GM13977 (cell line): Measurements from ENCODE around the gene STIP1.

Experiments
- DNase-seq: peaks from one replicate; pipeline ENCODE4 v3.0.0; 2012; ENCODE audit warnings: low spot score
- in situ Hi-C: fragments of 300-500 bp; cut with MboI; formaldehyde crosslinking; loops from one replicate; pipeline ENCODE4 v1.12.0; 2022; ENCODE audit warnings: low sequenced_read_pairs, low pct_unique_long_range_greater_than_20kb, mixed read lengths, inconsistent platforms; ENCODE audit not compliant: unreplicated experiment
- TF ChIP-seq, protein P1 (sequence below): IDR thresholded peaks from 2 replicates; pipeline ENCODE4 v1.5.1; 2012; ENCODE audit warnings: mild to moderate bottlenecking, control low read depth; ENCODE audit not compliant: insufficient read depth; ENCODE audit errors: extremely low read depth, missing control alignments

Gene STIP1

DNA sequence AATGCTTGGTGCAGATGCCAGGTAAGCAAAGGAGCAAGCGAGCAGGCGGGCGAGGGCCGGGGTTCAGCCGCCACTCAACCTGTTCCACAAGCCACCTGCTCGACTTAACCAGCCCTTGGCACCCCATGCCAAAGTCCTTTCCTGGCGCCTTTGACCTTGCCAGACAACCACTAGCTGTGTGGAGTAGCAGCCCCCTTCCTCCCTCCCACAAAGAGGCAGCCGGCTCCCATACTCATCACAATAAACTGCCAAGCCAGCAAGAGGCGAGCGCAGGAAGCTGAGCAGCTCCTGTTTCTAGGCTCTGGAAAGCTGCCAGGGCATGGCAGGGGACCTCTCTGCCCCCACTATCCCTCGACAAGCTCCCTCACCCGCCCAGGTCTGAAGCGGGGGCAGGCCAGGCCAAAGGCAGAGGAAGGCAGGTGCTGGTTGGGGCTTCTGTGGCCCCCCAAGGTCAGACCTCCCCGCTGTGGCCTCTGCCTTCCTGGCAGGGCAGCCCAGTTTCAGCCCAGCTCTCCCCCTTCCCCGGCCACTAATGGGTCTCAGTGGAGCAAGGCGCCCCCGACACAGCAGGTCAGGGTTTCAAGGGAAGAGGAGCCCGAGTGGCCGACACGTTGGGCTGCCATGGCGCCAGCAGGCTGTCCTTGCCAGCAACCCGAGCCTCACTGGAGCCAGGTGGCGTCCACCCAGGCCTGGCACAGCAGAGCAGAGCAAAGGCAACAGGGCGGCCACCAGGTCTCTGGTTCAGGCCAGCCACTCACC, 35.3 kb upstream of the STIP1 start:
- in situ Hi-C loops = loop anchor here (25.0 kb wide), 1 partner anchor 163 kb away; the partner anchor contains the start of gene OTUB1
- TF ChIP-seq, protein P1, sequence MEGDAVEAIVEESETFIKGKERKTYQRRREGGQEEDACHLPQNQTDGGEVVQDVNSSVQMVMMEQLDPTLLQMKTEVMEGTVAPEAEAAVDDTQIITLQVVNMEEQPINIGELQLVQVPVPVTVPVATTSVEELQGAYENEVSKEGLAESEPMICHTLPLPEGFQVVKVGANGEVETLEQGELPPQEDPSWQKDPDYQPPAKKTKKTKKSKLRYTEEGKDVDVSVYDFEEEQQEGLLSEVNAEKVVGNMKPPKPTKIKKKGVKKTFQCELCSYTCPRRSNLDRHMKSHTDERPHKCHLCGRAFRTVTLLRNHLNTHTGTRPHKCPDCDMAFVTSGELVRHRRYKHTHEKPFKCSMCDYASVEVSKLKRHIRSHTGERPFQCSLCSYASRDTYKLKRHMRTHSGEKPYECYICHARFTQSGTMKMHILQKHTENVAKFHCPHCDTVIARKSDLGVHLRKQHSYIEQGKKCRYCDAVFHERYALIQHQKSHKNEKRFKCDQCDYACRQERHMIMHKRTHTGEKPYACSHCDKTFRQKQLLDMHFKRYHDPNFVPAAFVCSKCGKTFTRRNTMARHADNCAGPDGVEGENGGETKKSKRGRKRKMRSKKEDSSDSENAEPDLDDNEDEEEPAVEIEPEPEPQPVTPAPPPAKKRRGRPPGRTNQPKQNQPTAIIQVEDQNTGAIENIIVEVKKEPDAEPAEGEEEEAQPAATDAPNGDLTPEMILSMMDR = no peak
- no peak for DNase-seq

GRCh38 chr11:64151337-64151736, 34.6 kb upstream of the STIP1 start:
- TF ChIP-seq, protein P1 = no peak
- in situ Hi-C loops = loop anchor here (25.0 kb wide), 1 partner anchor 164 kb away; the partner anchor contains the start of gene OTUB1
- no peak for DNase-seq

DNA sequence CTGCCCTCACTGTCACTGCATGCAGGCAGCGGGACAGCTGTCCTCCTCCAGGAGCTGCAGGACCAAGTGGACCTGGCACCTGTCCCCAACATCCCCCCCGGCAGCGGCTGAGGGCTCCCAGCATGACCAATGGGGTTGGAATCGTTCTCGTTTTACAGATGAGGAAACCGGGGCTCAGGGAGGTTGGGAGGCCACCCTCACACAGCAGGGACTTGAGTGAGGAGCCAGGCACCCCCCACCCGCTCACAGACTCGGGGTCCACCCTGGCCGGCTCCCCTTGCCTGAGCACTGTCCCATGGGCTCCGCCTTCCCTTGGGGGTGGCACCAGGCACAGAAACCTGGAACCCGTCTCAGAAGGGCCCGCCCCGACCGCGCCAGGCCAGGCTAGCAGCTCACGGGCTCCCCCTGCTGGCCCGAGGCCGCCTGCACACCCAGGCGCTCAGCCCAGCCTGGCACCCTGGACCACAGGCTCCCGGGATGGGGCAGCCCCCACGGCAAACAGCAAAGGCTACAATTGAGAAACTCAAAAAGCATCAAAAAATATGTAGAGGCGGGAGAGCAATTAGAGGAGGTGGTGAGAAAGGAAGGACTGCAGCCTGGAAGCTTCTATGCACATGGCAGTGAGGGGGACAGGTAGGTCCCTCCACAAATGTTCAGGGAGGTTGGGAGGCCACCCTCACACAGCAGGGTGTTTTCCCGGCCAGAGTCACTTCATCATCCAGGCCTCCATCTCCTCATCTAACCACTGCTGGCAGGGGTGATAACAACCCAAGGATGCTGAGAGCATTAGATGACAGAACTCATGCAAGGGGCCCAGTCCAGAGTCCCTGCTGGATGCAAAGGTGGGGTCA, 32.9 kb upstream of the STIP1 start:
- DNase-seq = peak; percentile 95
- TF ChIP-seq, protein P1 = peak; percentile 99
- in situ Hi-C loops = loop anchor here (25.0 kb wide), 1 partner anchor 166 kb away; the partner anchor contains the start of gene OTUB1

DNA sequence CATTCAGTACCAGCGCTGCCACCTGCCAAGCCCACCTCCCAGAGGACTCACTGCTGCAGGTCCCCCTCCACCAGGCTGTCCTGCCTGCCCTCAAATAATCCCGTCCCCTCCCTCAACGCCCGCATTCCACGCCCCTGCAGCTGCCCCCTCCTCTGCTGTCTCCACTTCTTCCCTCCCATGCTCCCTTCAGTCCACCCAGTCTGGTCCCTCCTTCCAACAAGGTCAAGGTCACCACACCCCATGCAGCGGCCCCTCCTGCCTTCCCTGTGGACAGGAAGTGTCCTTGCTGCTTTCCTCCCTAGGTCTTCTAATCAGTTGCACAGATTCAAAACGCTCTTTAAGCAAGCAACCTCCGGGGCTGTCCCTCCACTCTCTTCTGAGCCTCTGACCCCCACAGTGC, 32.2 kb upstream of the STIP1 start:
- in situ Hi-C loops = loop anchor here (25.0 kb wide), 1 partner anchor 167 kb away; the partner anchor contains the start of gene OTUB1
- no peak for DNase-seq
- TF ChIP-seq, protein P1 = no peak

DNA sequence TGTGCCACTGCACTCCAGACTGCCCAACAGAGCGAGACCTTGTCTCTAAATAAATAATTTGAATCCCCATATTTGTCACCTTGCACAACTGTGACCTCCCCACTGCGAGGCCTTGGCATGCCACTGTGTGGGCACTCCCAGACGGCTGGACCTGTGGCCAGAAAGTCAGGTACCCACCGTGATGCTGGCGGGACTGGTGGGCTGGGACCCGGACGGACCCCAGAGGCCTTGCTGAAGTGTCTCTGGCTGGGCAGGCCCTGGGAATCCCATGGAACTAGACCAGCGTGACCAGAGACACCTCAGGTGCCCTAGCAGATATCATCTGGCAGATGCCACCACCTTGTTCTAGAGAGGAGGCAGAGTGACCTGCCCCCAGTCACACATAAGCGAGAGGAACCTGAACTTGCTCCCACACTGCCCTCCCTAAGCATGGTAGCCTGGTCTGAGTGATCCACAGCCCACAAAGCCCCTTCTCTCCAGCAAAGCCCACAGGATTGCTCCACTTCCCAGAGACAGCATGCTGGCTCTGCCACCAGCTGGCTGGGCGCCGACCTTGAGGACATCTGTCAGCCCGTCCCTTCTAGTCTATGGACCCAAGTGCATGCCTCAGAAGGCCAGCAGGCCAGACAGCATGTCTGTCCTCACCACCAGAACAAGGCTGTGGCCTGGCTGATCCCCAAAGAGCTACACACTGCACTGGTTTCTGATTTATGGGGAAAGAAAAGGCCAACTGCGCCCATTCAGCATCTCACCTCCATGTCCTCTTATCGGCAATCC, 29.5 kb upstream of the STIP1 start:
- no peak for DNase-seq
- TF ChIP-seq, protein P1 = no peak
- in situ Hi-C loops = loop anchor here (25.0 kb wide), 1 partner anchor 169 kb away; the partner anchor contains the start of gene OTUB1

GRCh38 chr11:64157631-64158394, 28.2 kb upstream of the STIP1 start:
- no peak for DNase-seq
- TF ChIP-seq, protein P1 = no peak
- in situ Hi-C loops = loop anchor here (25.0 kb wide), 1 partner anchor 171 kb away; the partner anchor contains the start of gene OTUB1
